A549 (cell line): ENCODE data around the gene DDIT3.

Experiments used
- CHD2 ChIP-seq: fragments of 150-350 bp; IDR thresholded peaks from 2 replicates; pipeline ENCODE4 v1.6.1; 2014; ENCODE audit warnings: low read length; ENCODE audit not compliant: partially characterized antibody
- CTCF ChIP-seq: fragments of >200 bp; sonication (Bioruptor Twin); formaldehyde crosslinking; IDR thresholded peaks from 3 replicates; pipeline ENCODE4 v1.5.1; 2016
- HMGXB4 ChIP-seq: fragments of 250-450 bp; sonication (Bioruptor Pico); IDR thresholded peaks from 2 replicates; pipeline ENCODE4 v1.5.0; 2021; ENCODE audit warnings: mild to moderate bottlenecking, moderate library complexity, borderline replicate concordance
- KDM5A ChIP-seq: fragments of 200-600 bp; sonication (generic); IDR thresholded peaks from 2 replicates; pipeline ENCODE4 v1.6.1; 2016; ENCODE audit warnings: antibody characterized with exemption, mild to moderate bottlenecking
- PBX3 ChIP-seq: IDR thresholded peaks from 2 replicates; pipeline ENCODE4 v1.6.1; 2012
- POLR2A ChIP-seq: IDR thresholded peaks from 2 replicates; pipeline ENCODE4 v1.6.1; 2012; ENCODE audit warnings: mild to moderate bottlenecking, low read length
- POLR2AphosphoS2 ChIP-seq: conservative IDR thresholded peaks from 2 replicates; pipeline ENCODE4 v1.6.1; 2012; ENCODE audit warnings: low read length, improper control_type of control experiment, inconsistent platforms
- RCOR1 ChIP-seq: fragments of 150-350 bp; IDR thresholded peaks from 2 replicates; pipeline ENCODE4 v1.6.1; 2014; ENCODE audit warnings: antibody characterized with exemption, low read length, low read depth
- RFX5 ChIP-seq: fragments of 450-650 bp; IDR thresholded peaks from 2 replicates; pipeline ENCODE4 v1.7.1; 2014; ENCODE audit warnings: antibody characterized with exemption, mild to moderate bottlenecking, moderate library complexity
- USF2 ChIP-seq: fragments of 450-650 bp; IDR thresholded peaks from 2 replicates; pipeline ENCODE4 v1.6.1; 2014; ENCODE audit warnings: antibody characterized with exemption

- TF ChIP-seq RCOR1 (no peak), CHD2 (peak; percentile 51), CTCF (0 out of 3 replicates have a peak, but pooled peaks have one; percentile 6), PBX3 (no peak; the same call in 1 of the 2 replicates), USF2 (peak; percentile 85), HMGXB4 (CRISPR knock-in tag) (no peak), RFX5 (no peak), POLR2AphosphoS2 (0 out of 2 replicates have a peak, but pooled peaks have one; percentile 41), POLR2A (no peak), KDM5A (no peak)
Measured at GRCh38 chr12:57522011-57522886, 1.9 kb upstream of the DDIT3 start, which contains the start of gene MBD6.
